Heart left ventricle (tissue), 16 donors: Measurements from ENCODE around the gene C16orf95. TPM values are rescaled to one million over a fixed set of nuclear protein-coding genes. Genes with fewer than 3 reads are reported as not detected.

ENCODE experiments used
- ATAC-seq, 4 donors: fragments of 200-7000 bp; cut with Tn5 transposase; one replicate each; pipeline ENCODE4 v1.9.1; 2020 to 2022; ENCODE audit warnings: moderate library complexity in 4 of 4, mild to moderate bottlenecking in 3 of 4, moderate number of reproducible peaks in 1 of 4
- DNase-seq, 5 donors: peaks; one replicate each; pipeline ENCODE4 v3.0.0-alpha.2; 2020
- H3K27ac ChIP-seq, 12 donors: fragments of 200-600 bp; sonication (generic) in 4 of 12; one replicate each; pipeline versions ENCODE4 v1.5.0 to v1.8.0; 2016 to 2022; ENCODE audit warnings: mild to moderate bottlenecking in 2 of 12
- H3K27me3 ChIP-seq, 9 donors: fragments of 200-600 bp; sonication (generic) in 2 of 9; one replicate each; pipeline versions ENCODE4 v1.5.1 to v1.8.0; 2016 to 2022; ENCODE audit warnings: mild to moderate bottlenecking in 3 of 9
- H3K36me3 ChIP-seq, 9 donors: fragments of 200-600 bp; sonication (generic) in 2 of 9; one replicate each; pipeline versions ENCODE4 v1.5.0 to v1.8.0; 2018 to 2022; ENCODE audit warnings: mild to moderate bottlenecking in 2 of 9
- H3K4me1 ChIP-seq, 12 donors: fragments of 200-600 bp; sonication (generic) in 4 of 12; one replicate each; pipeline versions ENCODE4 v1.5.0 to v1.8.0; 2016 to 2022; ENCODE audit warnings: mild to moderate bottlenecking in 3 of 12
- H3K4me3 ChIP-seq, 12 donors: fragments of 200-600 bp; sonication (generic) in 4 of 12; one replicate each; pipeline versions ENCODE4 v1.5.0 to v1.8.0; 2017 to 2022; ENCODE audit warnings: mild to moderate bottlenecking in 9 of 12, moderate library complexity in 4 of 12
- H3K9me3 ChIP-seq, 12 donors: fragments of 200-600 bp; sonication (generic) in 4 of 12; one replicate each; pipeline versions ENCODE4 v1.5.0 to v1.8.0; 2016 to 2022; ENCODE audit warnings: mild to moderate bottlenecking in 1 of 12
- POLR2A ChIP-seq, 2 donors: fragments of 450-650 bp; IDR thresholded peaks; one replicate each; pipeline ENCODE4 v1.6.1; 2017; ENCODE audit warnings: antibody characterized with exemption in 2 of 2, mild to moderate bottlenecking in 2 of 2, moderate library complexity in 2 of 2
- WGBS, 4 donors: extraction: QIAGEN DNeasy Blood & Tissue Kit in 2 of 4; methylation state at CpG; one replicate each; pipeline versions ENCODE4 v1.1.5 to v1.1.7; 2013 to 2018; 5-methylcytosine and 5-hydroxymethylcytosine counted together
- intact Hi-C, 10 donors: fragments of 100-400 bp; cut with DNase I; formaldehyde crosslinking; loops; one replicate each; pipeline versions ENCODE4 v1.11.1 to v1.14.2; 2022
- polyA plus RNA-seq, 2 donors: library from polyadenylated mRNA; stranded (reverse); fragments of 200-250 nt; gene quantifications; one replicate each; pipeline ENCODE4 v1.2.3, GENCODE V29; 2013
- total RNA-seq, 9 donors: library from RNA; depleted of rRNA in 2 of 9; stranded (reverse); fragments of >200 nt in 2 of 9; fragmentation: NEBNext Ultra II Directional in 3 of 9; extraction: Animal tissue kit (Norgen Biotek cat#: 25700) in 3 of 9; gene quantifications; one replicate each; pipeline versions ENCODE4 v1.1.0 to v1.2.4, GENCODE V29; 2016 to 2023
- TF ChIP-seq, protein P1 (sequence below), 12 donors: fragments of 200-600 bp; sonication (generic) in 4 of 12; IDR thresholded peaks; one replicate each; pipeline versions ENCODE4 v1.5.0 to v1.8.0; 2018 to 2022; ENCODE audit warnings: antibody characterized with exemption in 12 of 12, mild to moderate bottlenecking in 5 of 12
- donor health status: ischemic (EF 13 %, LVEDD 7.1; RV severe dilation, severe dysfunction).
- donor health status: healthy with polysubstance abuse.
- donor health status: DM: no; HTN: yes; CAD: no.
- donor health status: DM: no; HTN: no; CAD: no.
- donor health status: ischemic (EF 25% LVEDD 6.9; RV normal size, moderate dysfunction).
- donor health status: ischemic (EF 25% LVEDD 5.7; RV mildly dilated, moderate dysfunction).
- donor health status: healthy.
- donor health status: DM: yes; HTN: yes; CAD: no.
- donor health status: ischemic (EF 35%, LVEDD 5.7; RV mildly dilated, moderate dysfunction).
- donor health status: nonischemic (EF 11% LVEDD 7.7; RV severe dilation, severe dysfunction).
- donor health status: DM: yes; HTN: yes; CAD: no.
- donor health status: PGD.
- donor health status: ischemic (EF 29% LVEDD 5.4; RV normal size, mild dysfunction).
- donor health status: nonischemic (EF 23%, LVEDD 6.1; RV moderate dilation, normal function).

C16orf95 gene
- total and polyA plus RNA-seq, 11 donors, result 0.91 to 4.5 (median 3.1) TPM

- no peak for TF ChIP-seq POLR2A (IDR thresholded peaks at IDR 0.05)
- TF ChIP-seq, protein P1, sequence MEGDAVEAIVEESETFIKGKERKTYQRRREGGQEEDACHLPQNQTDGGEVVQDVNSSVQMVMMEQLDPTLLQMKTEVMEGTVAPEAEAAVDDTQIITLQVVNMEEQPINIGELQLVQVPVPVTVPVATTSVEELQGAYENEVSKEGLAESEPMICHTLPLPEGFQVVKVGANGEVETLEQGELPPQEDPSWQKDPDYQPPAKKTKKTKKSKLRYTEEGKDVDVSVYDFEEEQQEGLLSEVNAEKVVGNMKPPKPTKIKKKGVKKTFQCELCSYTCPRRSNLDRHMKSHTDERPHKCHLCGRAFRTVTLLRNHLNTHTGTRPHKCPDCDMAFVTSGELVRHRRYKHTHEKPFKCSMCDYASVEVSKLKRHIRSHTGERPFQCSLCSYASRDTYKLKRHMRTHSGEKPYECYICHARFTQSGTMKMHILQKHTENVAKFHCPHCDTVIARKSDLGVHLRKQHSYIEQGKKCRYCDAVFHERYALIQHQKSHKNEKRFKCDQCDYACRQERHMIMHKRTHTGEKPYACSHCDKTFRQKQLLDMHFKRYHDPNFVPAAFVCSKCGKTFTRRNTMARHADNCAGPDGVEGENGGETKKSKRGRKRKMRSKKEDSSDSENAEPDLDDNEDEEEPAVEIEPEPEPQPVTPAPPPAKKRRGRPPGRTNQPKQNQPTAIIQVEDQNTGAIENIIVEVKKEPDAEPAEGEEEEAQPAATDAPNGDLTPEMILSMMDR (IDR thresholded peaks at IDR 0.05), result no peak
- peaks cover 3 to 86% (median 73%) of the 10 kb centered on the region in 9 donors for H3K36me3 ChIP-seq
- 77 to 87% (median 82%) methylated on average over 16 of the region's 16 CpGs for WGBS, 4 donors
- H3K9me3 ChIP-seq, result no peaks in the 10 kb centered on the region
- peak in 2 of 5 donors; percentile 19 to 47 for DNase-seq
- no peaks in the 10 kb centered on the region for H3K27me3 ChIP-seq
- ATAC-seq, result no peak
- H3K4me1 ChIP-seq, result no peaks in the 10 kb centered on the region
- intact Hi-C loops, result no loop called here
- no peak overlapping the region for H3K4me3 ChIP-seq
- no peak overlapping the region for H3K27ac ChIP-seq
Measured at GRCh38 chr16:87337262-87337771, 20.1 kb upstream of the C16orf95 start.

GRCh38 chr16:87336434-87337240 lies 19.4 kb upstream of the C16orf95 start:
- ATAC-seq, result no peak
- Histone ChIP-seq H3K4me3 (no peak overlapping the region), H3K4me1 (no peaks in the 10 kb centered on the region), H3K9me3 (no peaks in the 10 kb centered on the region), H3K36me3 (peaks cover 0 to 85% (median 67%) of the 10 kb centered on the region in 9 donors), H3K27ac (no peak overlapping the region), H3K27me3 (no peaks in the 10 kb centered on the region)
- WGBS, 4 donors, result 91 to 94% (median 92%) methylated on average over 16 to 19 of the region's 19 CpGs
- no peak for TF ChIP-seq POLR2A (IDR thresholded peaks at IDR 0.05)
- TF ChIP-seq, protein P1 (IDR thresholded peaks at IDR 0.05), result no peak
- DNase-seq, result peak in 1 of 5 donors; percentile 57
- intact Hi-C loops, result no loop called here

DNA sequence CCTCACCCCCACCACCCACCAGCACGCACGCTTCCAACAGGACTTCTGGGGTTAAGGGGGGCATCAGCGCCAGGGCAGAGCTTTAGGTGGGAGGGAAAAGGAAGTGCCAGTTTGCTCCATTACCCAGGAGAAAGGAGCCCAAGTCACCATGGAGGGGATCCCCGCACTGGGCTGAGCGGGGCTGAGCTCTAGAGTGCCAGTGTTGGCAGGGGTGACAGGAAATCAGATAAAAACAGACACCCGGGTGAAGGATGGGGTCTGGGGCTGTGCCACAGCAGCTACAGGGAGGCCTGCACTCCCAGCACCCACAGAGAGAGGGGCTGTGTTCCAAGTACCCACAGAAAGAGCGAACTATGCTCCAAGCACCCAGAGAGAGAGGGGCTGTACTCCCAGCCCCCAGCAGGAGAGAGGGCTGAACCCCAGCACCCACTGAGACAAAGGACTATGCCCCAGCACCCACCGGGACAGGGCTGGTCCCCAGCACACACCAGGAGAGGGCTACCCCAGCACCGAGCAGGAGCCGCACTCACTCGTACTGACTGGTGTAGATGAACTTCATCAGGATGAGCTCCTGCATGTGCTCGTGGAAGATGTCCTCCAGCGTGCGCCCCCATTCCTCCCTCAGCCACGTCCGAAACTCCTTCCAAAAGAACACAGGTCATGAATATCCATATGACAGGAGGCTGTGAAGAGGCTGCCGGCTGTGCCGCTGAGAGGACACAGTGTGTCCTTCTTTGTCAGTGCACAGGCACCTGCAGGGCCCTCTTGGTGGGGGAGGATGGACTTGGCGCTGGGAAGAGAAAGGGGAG lies 18.6 kb upstream of the C16orf95 start:
- no peak for ATAC-seq
- Histone ChIP-seq H3K4me1 (no peaks in the 10 kb centered on the region), H3K4me3 (no peak overlapping the region), H3K36me3 (peaks cover 0 to 85% (median 68%) of the 10 kb centered on the region in 9 donors), H3K27me3 (no peaks in the 10 kb centered on the region), H3K9me3 (no peaks in the 10 kb centered on the region), H3K27ac (no peak overlapping the region)
- DNase-seq, result peak in 1 of 5 donors; percentile 54
- TF ChIP-seq POLR2A (IDR thresholded peaks at IDR 0.05), result no peak
- TF ChIP-seq, protein P1 (IDR thresholded peaks at IDR 0.05), result no peak
- intact Hi-C loops, result no loop called here
- 87 to 89% (median 89%) methylated on average over 15 to 19 of the region's 19 CpGs for WGBS, 4 donors
